GM12878 (cell line): Measurements from ENCODE around the gene NPL. TPM values are rescaled to one million over a fixed set of nuclear protein-coding genes. Genes with fewer than 3 reads are reported as not detected.

ENCODE experiments used
- ATAC-seq: fragments of 200-7000 bp; cut with Tn5 transposase; 3 replicates; pipeline ENCODE4 v1.9.1; 2020; ENCODE audit warnings: mild to moderate bottlenecking, moderate library complexity
- BruUV-seq: library from RNA; stranded (reverse); fragments of 400-500 nt; replicated peaks from 2 replicates; lab custom pipeline; 2021; lab: Mats Ljungman, UMichigan
- CTCF ChIA-PET: fragments of 300-600 bp; sonication (Branson Sonifier 250); formaldehyde crosslinking; extraction: SDS; loops from one replicate; lab custom pipeline; 2021; ENCODE audit warnings: inconsistent platforms; lab: Yijun Ruan, JAX
- POLR2A ChIA-PET: fragments of 350-600 bp; formaldehyde crosslinking; extraction: SDS; loops from one replicate; lab custom pipeline; 2021; ENCODE audit warnings: inconsistent platforms; lab: Charles Lee
- RAD21 ChIA-PET: fragments of 300-600 bp; sonication (Branson Sonifier 250); formaldehyde crosslinking; loops from one replicate; lab custom pipeline; 2023; ENCODE audit warnings: antibody characterized with exemption; ENCODE audit not compliant: unreplicated experiment; lab: Charles Lee
- SMC1A ChIA-PET: fragments of 300-600 bp; sonication (Branson Sonifier 250); formaldehyde crosslinking; loops from one replicate; lab custom pipeline; 2023; ENCODE audit not compliant: unreplicated experiment, uncharacterized antibody; lab: Charles Lee
- DNase-seq: peaks from one replicate; pipeline ENCODE4 v3.0.0-alpha.2; 2011; ENCODE audit warnings: low read depth, low spot score
- FAIRE-seq: peaks from 3 replicates; lab custom pipeline; 2011; peaks lifted over from hg19 to GRCh38; lab: Jason Lieb, UNC
- H2AFZ ChIP-seq: 2 replicates; pipeline ENCODE4 v1.6.0; 2011; ENCODE audit warnings: low read depth, low read length, control low read depth; ENCODE audit not compliant: control insufficient read depth
- H3K27ac ChIP-seq: 2 replicates; pipeline ENCODE4 v1.5.1; 2011; ENCODE audit warnings: control low read depth; ENCODE audit not compliant: control insufficient read depth, insufficient read depth
- H3K27me3 ChIP-seq, 2 experiments: replicated peaks in 1 of 2; 2 replicates each; pipeline versions ENCODE4 v1.6.0 to v1.6.1; 2011; ENCODE audit warnings: low read length in 1 of 2; ENCODE audit not compliant: control insufficient read depth in 2 of 2, insufficient read depth in 2 of 2
- H3K36me3 ChIP-seq, 2 experiments: 2 replicates each; pipeline ENCODE4 v1.5.1; 2011; ENCODE audit warnings: low read length in 1 of 2; ENCODE audit not compliant: control insufficient read depth in 2 of 2, insufficient read depth in 2 of 2
- H3K4me1 ChIP-seq: 2 replicates; pipeline ENCODE4 v1.6.1; 2011; ENCODE audit warnings: mild to moderate bottlenecking, low read length, moderate library complexity, mixed read lengths; ENCODE audit not compliant: control insufficient read depth, insufficient read depth
- H3K4me2 ChIP-seq: 2 replicates; pipeline ENCODE4 v1.6.0; 2011; ENCODE audit warnings: control low read depth; ENCODE audit not compliant: control insufficient read depth, insufficient read depth
- H3K4me3 ChIP-seq: fragments of 200-600 bp; sonication (generic); 2 replicates; pipeline ENCODE4 v1.5.1; 2016
- H3K79me2 ChIP-seq: 2 replicates; pipeline ENCODE4 v1.6.0; 2011; ENCODE audit warnings: low read length; ENCODE audit not compliant: control insufficient read depth, insufficient read depth
- H3K9ac ChIP-seq: 2 replicates; pipeline ENCODE4 v1.8.0; 2011; ENCODE audit warnings: low read length, control low read depth, mixed read lengths; ENCODE audit not compliant: control insufficient read depth, insufficient read depth
- H3K9me3 ChIP-seq: replicated peaks from 3 replicates; pipeline ENCODE4 v1.5.1; 2011; ENCODE audit warnings: mild to moderate bottlenecking, low read length; ENCODE audit not compliant: control insufficient read depth, insufficient read depth
- H4K20me1 ChIP-seq: 2 replicates; pipeline ENCODE4 v1.6.0; 2011; ENCODE audit not compliant: control insufficient read depth, insufficient read depth
- BCLAF1 ChIP-seq: fragments of 450-650 bp; IDR thresholded peaks from 2 replicates; pipeline ENCODE4 v1.6.1; 2017; ENCODE audit warnings: antibody characterized with exemption, mild to moderate bottlenecking, moderate library complexity
- CBX3 ChIP-seq: fragments of 200-600 bp; sonication (generic); IDR thresholded peaks from 2 replicates; pipeline ENCODE4 v1.6.1; 2016; ENCODE audit warnings: low read depth, borderline replicate concordance
- CREM ChIP-seq: IDR thresholded peaks from 2 replicates; pipeline ENCODE4 v1.6.1; 2014; ENCODE audit warnings: antibody characterized with exemption, low read depth
- CTCF ChIP-seq, 3 experiments: IDR thresholded peaks in 2 of 3; conservative IDR thresholded peaks in 1 of 3; 2 replicates each; pipeline ENCODE4 v1.5.1; 2011; ENCODE audit warnings: low read depth in 3 of 3, low read length in 3 of 3, mild to moderate bottlenecking in 3 of 3, control low read depth in 2 of 3, moderate library complexity in 2 of 3, inconsistent platforms in 1 of 3, mixed read lengths in 1 of 3; ENCODE audit not compliant: control insufficient read depth in 2 of 3, insufficient read depth in 1 of 3; ENCODE audit errors: extremely low read depth in 1 of 3
- EP300 ChIP-seq, 2 experiments: fragments of 150-350 bp in 1 of 2; IDR thresholded peaks; 2 replicates each; pipeline ENCODE4 v1.6.1; 2011 to 2012; ENCODE audit warnings: low read depth in 2 of 2, low read length in 2 of 2, borderline replicate concordance in 1 of 2, improper control_type of control experiment in 1 of 2, inconsistent platforms in 1 of 2; ENCODE audit not compliant: control insufficient read depth in 1 of 2
- KAT2A ChIP-seq: conservative IDR thresholded peaks from 2 replicates; pipeline ENCODE4 v1.6.1; 2011; ENCODE audit warnings: low read depth, low read length; ENCODE audit not compliant: control insufficient read depth
- NR2C1 ChIP-seq: fragments of 450-650 bp; IDR thresholded peaks from 2 replicates; pipeline ENCODE4 v1.6.1; 2017; ENCODE audit warnings: antibody characterized with exemption, mild to moderate bottlenecking, moderate library complexity
- SMARCA5 ChIP-seq: fragments of 450-650 bp; IDR thresholded peaks from 2 replicates; pipeline ENCODE4 v1.6.1; 2017; ENCODE audit warnings: mild to moderate bottlenecking
- SMC3 ChIP-seq: IDR thresholded peaks from 2 replicates; pipeline ENCODE4 v1.6.1; 2011; ENCODE audit warnings: low read length, improper control_type of control experiment, borderline replicate concordance
- WRNIP1 ChIP-seq: IDR thresholded peaks from 2 replicates; pipeline ENCODE4 v1.6.1; 2011; ENCODE audit warnings: low read depth, low read length, improper control_type of control experiment, borderline replicate concordance
- YBX1 ChIP-seq: fragments of 450-650 bp; IDR thresholded peaks from 2 replicates; pipeline ENCODE4 v1.6.1; 2016; ENCODE audit warnings: antibody characterized with exemption
- WGBS: methylation state at CpG from one replicate; pipeline ENCODE4 v1.1.6; 2016; ENCODE audit warnings: low lambda C conversion rate; ENCODE audit not compliant: insufficient replicate concordance, insufficient coverage; ENCODE audit errors: missing lambda C conversion rate; 5-methylcytosine and 5-hydroxymethylcytosine counted together
- in situ Hi-C: fragments of 300-500 bp; cut with MboI; formaldehyde crosslinking; loops from 9 replicates; pipeline ENCODE4 v1.14.3; 2018; ENCODE audit warnings: mixed read lengths
- intact Hi-C: fragments of 100-400 bp; cut with micrococcal nuclease; formaldehyde crosslinking; loops from one replicate; pipeline ENCODE4 v1.14.2; 2022; ENCODE audit not compliant: unreplicated experiment
- polyA plus RNA-seq, 11 experiments: library from polyadenylated mRNA; depleted of rRNA in 4 of 11; unstranded in 6 of 11; stranded (reverse) in 5 of 11; fragments of >200 nt; fragmentation: Nextera tagmentation in 4 of 11; fragmentation: Illumina TruSeq in 1 of 11; extraction: Ambion mirVana in 4 of 11; extraction: Trizol in 1 of 11; gene quantifications; 1 replicate in 1 of 11; 2 replicates in 10 of 11; pipeline versions ENCODE4 v1.2.1 to v1.2.3, GENCODE V29; 2011 to 2016; ENCODE audit warnings: inconsistent platforms in 2 of 11, missing spikeins in 2 of 11, low read depth in 1 of 11
- total RNA-seq, 4 experiments: library from RNA; depleted of rRNA in 3 of 4; stranded (reverse); fragments of >200 nt in 3 of 4; fragmentation: Illumina TruSeq in 1 of 4; extraction: Trizol in 1 of 4; gene quantifications; 2 replicates each; pipeline versions ENCODE4 v1.2.1 to v1.2.3, GENCODE V29; 2013 to 2021

NPL gene
- total and polyA plus RNA-seq, 10 of the 15 experiments (the other 5 are each of a cell fraction or from before 2014, with no cell fraction given), result 5.3 to 19.2 (median 10.0) TPM

GRCh38 chr1:182786223-182786994, 3.2 kb upstream of the NPL start (continued):
- TF ChIP-seq CTCF (IDR thresholded peaks at IDR 0.05 in 2 of 3, conservative IDR thresholded peaks at IDR 0.05 in 1 of 3; ENCODE audit: control insufficient read depth in 2 of 3, extremely low read depth in 1 of 3, insufficient read depth in 1 of 3, low read depth in 3 of 3, low read length in 3 of 3) (peak; percentile 75 to 82 (median 79)), SMARCA5 (no peak), SMC3 (peak; percentile 76), WRNIP1 (no peak)
- TF ChIP-seq, all 136 proteins: peak for 4

GRCh38 chr1:182786995-182787324, 2.6 kb upstream of the NPL start:
- no peaks in the 10 kb centered on the region for H3K9me3 ChIP-seq
- TF ChIP-seq CBX3 (no peak), NR2C1 (no peak), KAT2A (no peak), YBX1 (no peak), EP300 (IDR thresholded peaks at IDR 0.05; ENCODE audit: borderline replicate concordance in 1 of 2, control insufficient read depth in 1 of 2, low read depth in 2 of 2, low read length in 2 of 2) (no peak), CREM (no peak), BCLAF1 (no peak)
- H3K79me2 ChIP-seq, result no peaks in the 10 kb centered on the region
- no peak overlapping the region for H2AFZ ChIP-seq
- in situ Hi-C loops (loop anchor here (5.0 to 10.0 kb wide), 3 partner anchors 190 to 642 kb away; no protein-coding TSS in a partner anchor), intact Hi-C loops (no loop called here)
- no peak overlapping the region for H3K9ac ChIP-seq
- H3K27ac ChIP-seq, result no peak overlapping the region
- no peaks in the 10 kb centered on the region for H3K36me3 ChIP-seq
- ATAC-seq (no peak), DNase-seq (no peak), FAIRE-seq (no peak)
- no peaks in the 10 kb centered on the region for H3K27me3 ChIP-seq
- CTCF ChIA-PET, result interaction anchor here (0.6 to 18.8 kb wide), 32 partner anchors 9 to 702 kb away, joined by 3 to 1888 read pairs (median 4); partner anchors contain the start of genes RGS16, RGSL1 and RNASEL
- no peaks in the 10 kb centered on the region for H4K20me1 ChIP-seq
- H3K4me3 ChIP-seq, result no peak overlapping the region
- RAD21 ChIA-PET, result interaction anchor here (1.0 to 9.9 kb wide), 10 partner anchors 15 to 644 kb away, joined by 3 to 946 read pairs (median 4); partner anchors contain the start of genes RGS16 and RNASEL
- H3K4me1 ChIP-seq, result peaks cover 12% of the 10 kb centered on the region; the same call in 1 of the 2 replicates
- POLR2A ChIA-PET, result interaction anchor here (1.2 to 1.8 kb wide), 4 partner anchors 42 to 198 kb away, joined by 3 to 4 read pairs (median 4); partner anchors contain the start of gene RNASEL
- BruUV-seq, result no TSS peak
- SMC1A ChIA-PET, result interaction anchor here (0.8 to 15.3 kb wide), 11 partner anchors 15 to 644 kb away, joined by 3 to 1145 read pairs (median 4); partner anchors contain the start of genes RGS16, RGSL1 and RNASEL
- H3K4me2 ChIP-seq, result no peak overlapping the region
- 74% methylated on average over 4 of the region's 4 CpGs for WGBS
